NCI-H2171 (cell line): ENCODE measurements around the gene SCRT2.
"Not testable (repeated sequence)": the region's sequence is repeated elsewhere in the genome, so short reads cannot be mapped to it uniquely, and the experiment has no call there.

ENCODE experiments used
- DNase-seq: peaks from one replicate; lab custom pipeline; 2025; lab: John Stamatoyannopoulos, UW

The SCRT2 gene

GRCh38 chr20:653110-653589, 22.5 kb downstream of the SCRT2 start, which contains the start of gene SRXN1:
TSS of gene SRXN1 (minus strand) at chr20:653200. CDS start at chr20:653185, 15 bp downstream.
- peak; percentile 87 for DNase-seq

- no peak for DNase-seq
Observed at GRCh38 chr20:652615-653109, 22.9 kb downstream of the SCRT2 start.

GRCh38 chr20:651713-652614, 23.6 kb downstream of the SCRT2 start:
- DNase-seq: no peak

GRCh38 chr20:650954-651353, 24.6 kb downstream of the SCRT2 start:
- DNase-seq: no peak

GRCh38 chr20:650281-650680, 25.3 kb downstream of the SCRT2 start:
- DNase-seq: no peak

- DNase-seq: no peak
Observed at GRCh38 chr20:647479-648019, 28.1 kb downstream of the SCRT2 start.

GRCh38 chr20:646868-647233, 28.8 kb downstream of the SCRT2 start:
- no peak for DNase-seq

GRCh38 chr20:646107-646867, 29.3 kb downstream of the SCRT2 start:
- no peak for DNase-seq

GRCh38 chr20:645318-646106, 30.1 kb downstream of the SCRT2 start:
- peak; percentile 62 for DNase-seq

GRCh38 chr20:644692-645317, 30.8 kb downstream of the SCRT2 start:
- no peak for DNase-seq

GRCh38 chr20:642398-643174, 33.0 kb downstream of the SCRT2 start:
- no peak for DNase-seq

GRCh38 chr20:642013-642397, 33.6 kb downstream of the SCRT2 start:
- DNase-seq: not testable (repeated sequence)

GRCh38 chr20:641516-641875, 34.1 kb downstream of the SCRT2 start:
- DNase-seq: peak; percentile 55

GRCh38 chr20:640674-641515, 34.7 kb downstream of the SCRT2 start:
- DNase-seq: no peak

GRCh38 chr20:638579-638978, 37.0 kb downstream of the SCRT2 start:
- DNase-seq: no peak

GRCh38 chr20:637559-637958, 38.0 kb downstream of the SCRT2 start:
- DNase-seq: no peak

GRCh38 chr20:635893-636338, 39.7 kb downstream of the SCRT2 start:
- no peak for DNase-seq

GRCh38 chr20:635028-635892, 40.3 kb downstream of the SCRT2 start:
- DNase-seq: peak; percentile 40
